Astrocyte (in vitro differentiated cells and primary cell): Measurements from ENCODE around the gene MRTFB.

Experiments
- CTCF ChIP-seq: IDR thresholded peaks from 2 replicates; pipeline ENCODE4 v1.5.1; 2011; ENCODE audit warnings: low read depth, mild to moderate bottlenecking, inconsistent platforms, low read length, moderate library complexity; ENCODE audit not compliant: insufficient read depth
- EZH2 ChIP-seq: IDR thresholded peaks from 2 replicates; pipeline ENCODE4 v1.6.1; 2012; ENCODE audit warnings: mild to moderate bottlenecking, low read length, inconsistent platforms; ENCODE audit not compliant: insufficient read depth

GRCh38 chr16:14284930-14285512, 213.9 kb downstream of the MRTFB start:
- TF ChIP-seq CTCF (no peak), EZH2 (no peak)
